Loucy (cell line): ENCODE data around the gene FGFR4.

Experiments used
- EZH2phosphoT487 ChIP-seq: fragments of 200-600 bp; IDR thresholded peaks from 2 replicates; pipeline ENCODE4 v1.6.1; 2018; ENCODE audit warnings: antibody characterized with exemption, mild to moderate bottlenecking, moderate library complexity, borderline replicate concordance
- TF ChIP-seq, protein P1 (sequence below): fragments of 200-600 bp; sonication (generic); conservative IDR thresholded peaks from 2 replicates; pipeline ENCODE4 v1.5.1; 2014; ENCODE audit warnings: mild to moderate bottlenecking, antibody characterized with exemption, low read length

DNA sequence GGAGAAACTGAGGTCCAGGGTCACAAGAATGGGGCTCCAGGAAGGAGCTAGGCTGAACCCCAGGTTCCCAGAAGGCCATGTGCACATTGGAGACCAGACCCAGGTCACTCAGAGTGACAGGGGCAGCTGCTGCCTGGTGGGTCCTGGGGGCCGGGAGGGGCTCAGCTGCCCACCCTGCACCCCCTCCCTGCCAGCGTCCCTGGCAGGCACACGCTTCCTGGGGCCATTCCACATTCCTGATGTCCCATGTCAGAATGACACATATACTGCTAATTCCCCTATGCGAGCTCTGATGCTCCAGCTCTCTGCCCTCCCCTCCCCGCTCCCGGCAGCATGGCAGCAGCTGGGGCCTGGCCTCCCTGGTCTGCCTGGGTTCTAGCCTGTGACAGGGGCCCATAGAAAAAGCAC, 14.0 kb downstream of the FGFR4 start:
- TF ChIP-seq EZH2phosphoT487, result no peak
- TF ChIP-seq, protein P1, sequence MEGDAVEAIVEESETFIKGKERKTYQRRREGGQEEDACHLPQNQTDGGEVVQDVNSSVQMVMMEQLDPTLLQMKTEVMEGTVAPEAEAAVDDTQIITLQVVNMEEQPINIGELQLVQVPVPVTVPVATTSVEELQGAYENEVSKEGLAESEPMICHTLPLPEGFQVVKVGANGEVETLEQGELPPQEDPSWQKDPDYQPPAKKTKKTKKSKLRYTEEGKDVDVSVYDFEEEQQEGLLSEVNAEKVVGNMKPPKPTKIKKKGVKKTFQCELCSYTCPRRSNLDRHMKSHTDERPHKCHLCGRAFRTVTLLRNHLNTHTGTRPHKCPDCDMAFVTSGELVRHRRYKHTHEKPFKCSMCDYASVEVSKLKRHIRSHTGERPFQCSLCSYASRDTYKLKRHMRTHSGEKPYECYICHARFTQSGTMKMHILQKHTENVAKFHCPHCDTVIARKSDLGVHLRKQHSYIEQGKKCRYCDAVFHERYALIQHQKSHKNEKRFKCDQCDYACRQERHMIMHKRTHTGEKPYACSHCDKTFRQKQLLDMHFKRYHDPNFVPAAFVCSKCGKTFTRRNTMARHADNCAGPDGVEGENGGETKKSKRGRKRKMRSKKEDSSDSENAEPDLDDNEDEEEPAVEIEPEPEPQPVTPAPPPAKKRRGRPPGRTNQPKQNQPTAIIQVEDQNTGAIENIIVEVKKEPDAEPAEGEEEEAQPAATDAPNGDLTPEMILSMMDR, result no peak
